Testis (tissue), 2 donors: ENCODE data around the gene RUNDC1.

Experiments
- CTCF ChIP-seq, 3 experiments: fragments of 450-650 bp in 2 of 3; fragments of 200-600 bp in 1 of 3; sonication (generic) in 1 of 3; IDR thresholded peaks; one replicate each; pipeline ENCODE4 v1.5.1; 2016 to 2019; ENCODE audit warnings: antibody characterized with exemption in 3 of 3, mild to moderate bottlenecking in 2 of 3, moderate library complexity in 1 of 3
- POLR2A ChIP-seq: fragments of 450-650 bp; IDR thresholded peaks from one replicate; pipeline ENCODE4 v1.6.1; 2017; ENCODE audit warnings: antibody characterized with exemption, mild to moderate bottlenecking, moderate library complexity

GRCh38 chr17:42980274-42980765 lies at the start of gene RUNDC1:
- no peak for TF ChIP-seq POLR2A
- no peak for TF ChIP-seq CTCF (IDR thresholded peaks at IDR 0.05)
